ENCODE results near the gene COL7A1.

- TF ChIP-seq, protein P1, sequence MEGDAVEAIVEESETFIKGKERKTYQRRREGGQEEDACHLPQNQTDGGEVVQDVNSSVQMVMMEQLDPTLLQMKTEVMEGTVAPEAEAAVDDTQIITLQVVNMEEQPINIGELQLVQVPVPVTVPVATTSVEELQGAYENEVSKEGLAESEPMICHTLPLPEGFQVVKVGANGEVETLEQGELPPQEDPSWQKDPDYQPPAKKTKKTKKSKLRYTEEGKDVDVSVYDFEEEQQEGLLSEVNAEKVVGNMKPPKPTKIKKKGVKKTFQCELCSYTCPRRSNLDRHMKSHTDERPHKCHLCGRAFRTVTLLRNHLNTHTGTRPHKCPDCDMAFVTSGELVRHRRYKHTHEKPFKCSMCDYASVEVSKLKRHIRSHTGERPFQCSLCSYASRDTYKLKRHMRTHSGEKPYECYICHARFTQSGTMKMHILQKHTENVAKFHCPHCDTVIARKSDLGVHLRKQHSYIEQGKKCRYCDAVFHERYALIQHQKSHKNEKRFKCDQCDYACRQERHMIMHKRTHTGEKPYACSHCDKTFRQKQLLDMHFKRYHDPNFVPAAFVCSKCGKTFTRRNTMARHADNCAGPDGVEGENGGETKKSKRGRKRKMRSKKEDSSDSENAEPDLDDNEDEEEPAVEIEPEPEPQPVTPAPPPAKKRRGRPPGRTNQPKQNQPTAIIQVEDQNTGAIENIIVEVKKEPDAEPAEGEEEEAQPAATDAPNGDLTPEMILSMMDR (IDR thresholded peaks at IDR 0.05; ENCODE audit: poor library complexity, severe bottlenecking), result no peak
- TF ChIP-seq POLR2AphosphoS5 (IDR thresholded peaks at IDR 0.05), result no peak
- no peak for TF ChIP-seq MXI1 (conservative IDR thresholded peaks at IDR 0.05; ENCODE audit: poor library complexity, severe bottlenecking)
- no peak for TF ChIP-seq EZH2 (IDR thresholded peaks at IDR 0.05; ENCODE audit: borderline replicate concordance, insufficient read depth, low read length, poor library complexity, severe bottlenecking)
- no peak for TF ChIP-seq EP300 (conservative IDR thresholded peaks at IDR 0.05; ENCODE audit: poor library complexity, severe bottlenecking)
- TF ChIP-seq, protein P2, sequence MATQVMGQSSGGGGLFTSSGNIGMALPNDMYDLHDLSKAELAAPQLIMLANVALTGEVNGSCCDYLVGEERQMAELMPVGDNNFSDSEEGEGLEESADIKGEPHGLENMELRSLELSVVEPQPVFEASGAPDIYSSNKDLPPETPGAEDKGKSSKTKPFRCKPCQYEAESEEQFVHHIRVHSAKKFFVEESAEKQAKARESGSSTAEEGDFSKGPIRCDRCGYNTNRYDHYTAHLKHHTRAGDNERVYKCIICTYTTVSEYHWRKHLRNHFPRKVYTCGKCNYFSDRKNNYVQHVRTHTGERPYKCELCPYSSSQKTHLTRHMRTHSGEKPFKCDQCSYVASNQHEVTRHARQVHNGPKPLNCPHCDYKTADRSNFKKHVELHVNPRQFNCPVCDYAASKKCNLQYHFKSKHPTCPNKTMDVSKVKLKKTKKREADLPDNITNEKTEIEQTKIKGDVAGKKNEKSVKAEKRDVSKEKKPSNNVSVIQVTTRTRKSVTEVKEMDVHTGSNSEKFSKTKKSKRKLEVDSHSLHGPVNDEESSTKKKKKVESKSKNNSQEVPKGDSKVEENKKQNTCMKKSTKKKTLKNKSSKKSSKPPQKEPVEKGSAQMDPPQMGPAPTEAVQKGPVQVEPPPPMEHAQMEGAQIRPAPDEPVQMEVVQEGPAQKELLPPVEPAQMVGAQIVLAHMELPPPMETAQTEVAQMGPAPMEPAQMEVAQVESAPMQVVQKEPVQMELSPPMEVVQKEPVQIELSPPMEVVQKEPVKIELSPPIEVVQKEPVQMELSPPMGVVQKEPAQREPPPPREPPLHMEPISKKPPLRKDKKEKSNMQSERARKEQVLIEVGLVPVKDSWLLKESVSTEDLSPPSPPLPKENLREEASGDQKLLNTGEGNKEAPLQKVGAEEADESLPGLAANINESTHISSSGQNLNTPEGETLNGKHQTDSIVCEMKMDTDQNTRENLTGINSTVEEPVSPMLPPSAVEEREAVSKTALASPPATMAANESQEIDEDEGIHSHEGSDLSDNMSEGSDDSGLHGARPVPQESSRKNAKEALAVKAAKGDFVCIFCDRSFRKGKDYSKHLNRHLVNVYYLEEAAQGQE (IDR thresholded peaks at IDR 0.05; ENCODE audit: borderline replicate concordance), result no peak
- no peak for TF ChIP-seq SMC3 (conservative IDR thresholded peaks at IDR 0.05; ENCODE audit: poor library complexity)
- TF ChIP-seq RAD21 (conservative IDR thresholded peaks at IDR 0.05), result no peak
These were observed 59.0 kb downstream of the COL7A1 start for GRCh38 chr3:48536116-48536515.

Measured in neural cell (in vitro differentiated cells).